ENCODE results near the gene COBL.

The COBL gene

DNA sequence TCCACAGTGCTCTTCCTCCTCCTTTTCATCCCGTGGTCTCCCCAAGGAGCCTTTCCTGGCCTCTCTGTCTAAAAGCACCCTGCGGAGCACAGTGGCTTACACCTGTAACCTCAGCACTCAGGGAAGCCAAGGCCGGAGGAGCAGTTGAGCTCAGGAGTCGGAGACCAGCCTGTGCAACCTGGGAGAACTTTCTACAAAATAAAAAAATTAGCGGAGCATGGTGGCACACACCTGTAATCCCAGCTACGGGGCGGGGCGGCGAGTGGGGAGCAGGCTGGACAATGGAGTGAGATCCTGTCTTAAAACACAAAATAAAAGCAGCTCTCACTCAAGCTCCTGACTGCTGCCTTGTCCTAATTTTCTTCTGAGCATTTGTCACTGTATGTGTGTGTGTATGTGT lies 1.4 kb upstream of the COBL start:
- in situ Hi-C loops (cut with HindIII; ENCODE audit: low sequenced_read_pairs), result no loop called here
- TF ChIP-seq, protein P1, sequence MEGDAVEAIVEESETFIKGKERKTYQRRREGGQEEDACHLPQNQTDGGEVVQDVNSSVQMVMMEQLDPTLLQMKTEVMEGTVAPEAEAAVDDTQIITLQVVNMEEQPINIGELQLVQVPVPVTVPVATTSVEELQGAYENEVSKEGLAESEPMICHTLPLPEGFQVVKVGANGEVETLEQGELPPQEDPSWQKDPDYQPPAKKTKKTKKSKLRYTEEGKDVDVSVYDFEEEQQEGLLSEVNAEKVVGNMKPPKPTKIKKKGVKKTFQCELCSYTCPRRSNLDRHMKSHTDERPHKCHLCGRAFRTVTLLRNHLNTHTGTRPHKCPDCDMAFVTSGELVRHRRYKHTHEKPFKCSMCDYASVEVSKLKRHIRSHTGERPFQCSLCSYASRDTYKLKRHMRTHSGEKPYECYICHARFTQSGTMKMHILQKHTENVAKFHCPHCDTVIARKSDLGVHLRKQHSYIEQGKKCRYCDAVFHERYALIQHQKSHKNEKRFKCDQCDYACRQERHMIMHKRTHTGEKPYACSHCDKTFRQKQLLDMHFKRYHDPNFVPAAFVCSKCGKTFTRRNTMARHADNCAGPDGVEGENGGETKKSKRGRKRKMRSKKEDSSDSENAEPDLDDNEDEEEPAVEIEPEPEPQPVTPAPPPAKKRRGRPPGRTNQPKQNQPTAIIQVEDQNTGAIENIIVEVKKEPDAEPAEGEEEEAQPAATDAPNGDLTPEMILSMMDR (IDR thresholded peaks at IDR 0.05; ENCODE audit: low read depth, low read length), result no peak
- no peak overlapping the region for H3K4me3 ChIP-seq (ENCODE audit: low read depth, low read length)
- DNase-seq (ENCODE audit: low read depth, low spot score), result no peak

DNA sequence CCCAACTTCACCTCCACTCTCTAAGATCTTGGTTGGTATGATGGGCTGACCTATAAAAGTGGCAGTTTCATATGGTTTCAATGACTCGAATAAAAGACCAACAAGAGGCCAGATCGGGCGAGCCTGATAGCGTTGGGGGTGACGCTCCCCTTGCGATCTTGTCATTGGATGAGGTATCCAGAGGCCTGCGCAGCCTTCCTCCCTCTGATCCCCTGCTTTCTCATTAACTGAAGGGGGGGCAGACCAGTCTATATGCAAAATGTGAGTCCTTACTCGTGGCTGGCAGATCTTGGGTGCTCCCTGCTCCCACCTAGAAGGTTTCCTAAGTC lies 937 bp upstream of the COBL start:
- TF ChIP-seq, protein P1 (IDR thresholded peaks at IDR 0.05; ENCODE audit: low read depth, low read length), result no peak
- in situ Hi-C loops (cut with HindIII; ENCODE audit: low sequenced_read_pairs), result no loop called here
- H3K4me3 ChIP-seq (ENCODE audit: low read depth, low read length), result no peak overlapping the region
- DNase-seq (ENCODE audit: low read depth, low spot score), result no peak

DNA sequence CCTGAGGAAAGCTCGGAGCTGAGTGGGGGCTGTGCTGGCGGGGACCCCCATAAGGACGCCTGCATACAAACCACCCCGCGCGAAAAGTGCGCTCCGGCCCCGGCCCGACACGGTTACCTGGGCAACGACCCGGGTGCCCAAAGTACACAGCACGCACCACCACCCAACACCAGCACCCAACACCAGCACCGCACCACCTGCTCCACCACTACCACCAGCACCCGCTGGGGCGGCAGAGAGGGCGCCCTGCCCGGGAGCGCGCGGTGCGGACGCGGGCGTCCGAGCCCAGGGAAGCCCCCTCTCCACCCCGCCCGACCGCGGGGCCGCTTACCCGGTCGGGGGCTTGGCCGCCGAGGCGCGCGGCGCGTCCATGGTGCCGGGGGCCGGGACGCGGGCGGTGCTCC lies 345 bp downstream of the COBL start:
- no peak for DNase-seq (ENCODE audit: low read depth, low spot score)
- TF ChIP-seq, protein P1 (IDR thresholded peaks at IDR 0.05; ENCODE audit: low read depth, low read length), result no peak
- in situ Hi-C loops (cut with HindIII; ENCODE audit: low sequenced_read_pairs), result no loop called here
- peak overlapping the region; percentile 22 for H3K4me3 ChIP-seq (ENCODE audit: low read depth, low read length)

DNA sequence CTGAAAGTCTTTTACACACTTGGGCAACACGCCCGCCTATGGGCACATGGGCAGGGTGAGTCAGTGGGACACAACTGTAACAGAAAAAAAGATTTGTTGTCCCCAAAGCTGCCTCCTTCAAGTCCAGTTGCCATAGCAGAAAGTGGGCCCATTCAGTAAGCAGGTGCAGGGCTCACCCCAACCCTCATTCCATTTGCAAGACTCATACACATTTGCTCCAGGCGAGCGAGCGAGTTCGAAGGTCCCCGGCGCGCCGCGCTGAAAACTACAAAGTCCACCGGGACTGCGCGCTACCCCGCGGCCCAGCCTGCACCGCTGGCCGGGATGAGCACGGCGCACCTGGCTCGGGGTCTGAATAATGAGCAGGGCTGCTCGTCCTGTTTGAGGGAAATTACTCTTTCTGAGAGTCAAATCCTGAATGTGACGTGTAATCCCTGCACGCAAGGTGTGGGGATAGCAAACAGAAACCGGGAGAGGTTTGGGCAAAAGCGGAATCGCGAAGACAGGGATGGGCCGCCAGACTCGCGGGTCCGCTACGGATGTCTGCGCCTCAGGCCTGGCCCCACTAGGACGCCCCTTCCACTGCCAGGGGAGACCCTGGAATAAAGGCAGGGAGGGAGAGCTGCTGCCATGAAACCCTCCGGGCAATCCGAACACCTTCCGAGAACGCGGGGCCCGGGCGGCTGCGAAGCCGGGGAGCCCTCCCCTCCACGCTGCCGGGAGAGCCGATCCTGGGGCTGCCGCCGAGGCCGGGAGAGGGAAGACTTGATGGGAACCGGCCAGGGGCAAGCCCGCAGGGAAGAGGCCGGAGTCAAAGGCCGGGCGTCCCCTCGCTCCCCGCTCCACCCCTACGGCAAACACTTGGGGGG lies 982 bp downstream of the COBL start:
- H3K4me3 ChIP-seq (ENCODE audit: low read depth, low read length), result peak overlapping the region; percentile 22
- TF ChIP-seq, protein P1 (IDR thresholded peaks at IDR 0.05; ENCODE audit: low read depth, low read length), result no peak
- peak; percentile 8 for DNase-seq (ENCODE audit: low read depth, low spot score)
- in situ Hi-C loops (cut with HindIII; ENCODE audit: low sequenced_read_pairs), result no loop called here

DNA sequence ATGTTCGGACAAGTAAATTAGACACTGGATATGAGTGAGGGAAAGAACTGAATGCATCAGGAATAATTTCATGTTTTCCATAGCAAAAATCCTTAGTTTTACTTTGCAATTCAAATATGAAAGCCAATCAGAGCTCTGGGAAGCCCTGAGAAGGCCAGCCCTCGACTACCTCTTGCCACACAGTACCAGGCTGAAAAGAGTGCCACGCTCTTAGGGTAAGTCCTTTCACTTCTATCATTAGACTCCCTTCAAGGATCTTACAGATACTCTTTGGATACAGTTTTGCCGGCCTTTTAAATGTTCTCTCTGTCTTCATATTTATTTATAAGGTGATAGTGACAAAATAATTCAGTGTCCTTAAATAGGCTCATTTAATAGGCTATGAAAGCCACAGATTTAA lies 1.9 kb downstream of the COBL start:
- no peak for DNase-seq (ENCODE audit: low read depth, low spot score)
- in situ Hi-C loops (cut with HindIII; ENCODE audit: low sequenced_read_pairs), result no loop called here
- TF ChIP-seq, protein P1 (IDR thresholded peaks at IDR 0.05; ENCODE audit: low read depth, low read length), result no peak
- H3K4me3 ChIP-seq (ENCODE audit: low read depth, low read length), result no peak overlapping the region

DNA sequence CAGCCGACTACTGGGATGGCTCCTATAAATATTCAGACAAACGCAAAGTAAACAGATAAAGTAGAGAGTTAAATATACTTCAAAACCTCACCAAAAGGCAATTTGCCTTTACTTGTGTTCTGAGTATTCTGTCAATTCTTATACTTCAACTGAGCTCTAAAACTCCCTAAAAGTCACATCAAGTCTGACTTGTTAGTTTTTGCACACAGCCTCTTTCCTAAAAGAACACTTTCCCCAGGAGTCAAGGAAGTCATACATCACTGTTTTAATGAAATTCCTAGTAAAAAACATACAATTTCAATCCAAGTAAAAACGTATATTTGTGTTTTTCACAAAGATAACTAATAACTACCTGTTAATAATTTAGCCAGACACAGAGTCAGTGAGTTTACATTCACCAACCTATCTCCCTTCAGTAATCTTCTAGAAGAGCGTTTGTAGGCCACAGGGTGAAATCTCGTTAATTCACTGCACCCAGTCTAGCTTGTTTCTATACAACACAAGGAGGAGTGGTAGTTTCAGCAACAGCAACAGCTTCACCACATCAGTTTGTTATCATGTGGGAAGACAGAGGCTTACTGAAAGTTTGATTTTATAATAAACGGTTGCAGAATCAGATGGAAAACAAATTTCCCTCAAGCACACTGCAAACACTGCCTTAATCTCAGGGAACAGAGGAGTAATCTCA lies 2.7 kb downstream of the COBL start:
- no peak overlapping the region for H3K4me3 ChIP-seq (ENCODE audit: low read depth, low read length)
- in situ Hi-C loops (cut with HindIII; ENCODE audit: low sequenced_read_pairs), result no loop called here
- TF ChIP-seq, protein P1 (IDR thresholded peaks at IDR 0.05; ENCODE audit: low read depth, low read length), result no peak
- DNase-seq (ENCODE audit: low read depth, low spot score), result no peak
